A673 (cell line): ENCODE results near the gene HDAC7.
A peak's percentile ranks its signal among the peaks of the same experiment; 100 is the strongest.

Source experiments
- EZH2 ChIP-seq: fragments of 200-600 bp; sonication (generic); IDR thresholded peaks from 2 replicates; pipeline ENCODE4 v1.6.1; 2017; ENCODE audit warnings: borderline replicate concordance, low read depth, mild to moderate bottlenecking, mixed read lengths, antibody characterized with exemption, low read length; ENCODE audit not compliant: poor library complexity, severe bottlenecking
- TF ChIP-seq, protein P1 (sequence below): fragments of 300-800, 200-600 bp; sonication (generic); conservative IDR thresholded peaks from 2 replicates; pipeline ENCODE4 v1.5.1; 2017; ENCODE audit warnings: low read depth, mild to moderate bottlenecking, antibody characterized with exemption, low read length, moderate library complexity, mixed read lengths

DNA sequence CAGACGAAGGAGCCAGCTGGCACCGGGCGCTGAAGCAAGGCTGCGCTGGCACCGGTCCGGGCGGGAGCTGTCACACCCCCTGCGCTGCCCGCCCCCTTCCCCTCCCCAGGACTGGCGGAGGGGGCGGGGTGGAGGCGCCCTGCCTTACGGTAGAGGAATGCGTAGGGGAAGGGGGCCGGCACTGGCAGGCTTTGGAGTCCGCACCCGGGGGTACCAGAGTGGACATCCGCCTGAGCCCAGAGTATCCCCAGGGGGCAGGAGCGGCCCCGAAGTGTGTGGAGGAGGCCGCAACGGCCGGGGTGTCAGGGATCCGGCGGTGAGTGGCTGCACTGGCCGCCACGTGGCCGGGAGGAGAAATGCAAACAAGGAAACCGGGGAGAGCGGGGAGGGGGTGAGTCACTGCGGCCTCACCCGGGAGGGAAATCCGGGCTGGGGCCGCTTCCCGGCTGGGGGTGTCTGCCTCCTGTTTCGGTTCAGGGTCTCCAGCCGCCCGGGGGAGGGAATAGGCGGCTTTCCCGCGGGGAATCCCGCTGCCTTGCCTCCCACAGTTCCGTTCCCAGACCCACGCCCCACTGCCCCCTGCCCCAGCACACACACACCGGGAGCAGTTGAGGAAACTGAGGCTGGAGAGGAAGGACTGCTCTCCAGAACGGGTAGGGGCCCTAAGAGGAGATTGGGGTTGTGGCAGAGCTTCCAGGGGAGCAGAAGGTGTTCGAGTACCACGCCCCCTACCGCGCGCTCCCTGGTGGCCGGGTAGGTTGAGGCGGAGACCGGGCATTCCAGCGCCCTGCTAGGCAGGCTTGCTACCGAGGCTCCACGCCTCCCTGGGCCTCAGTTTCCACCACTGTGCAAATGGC lies 60.6 kb downstream of the HDAC7 start, which contains the start of gene RAPGEF3:
- TF ChIP-seq, protein P1, sequence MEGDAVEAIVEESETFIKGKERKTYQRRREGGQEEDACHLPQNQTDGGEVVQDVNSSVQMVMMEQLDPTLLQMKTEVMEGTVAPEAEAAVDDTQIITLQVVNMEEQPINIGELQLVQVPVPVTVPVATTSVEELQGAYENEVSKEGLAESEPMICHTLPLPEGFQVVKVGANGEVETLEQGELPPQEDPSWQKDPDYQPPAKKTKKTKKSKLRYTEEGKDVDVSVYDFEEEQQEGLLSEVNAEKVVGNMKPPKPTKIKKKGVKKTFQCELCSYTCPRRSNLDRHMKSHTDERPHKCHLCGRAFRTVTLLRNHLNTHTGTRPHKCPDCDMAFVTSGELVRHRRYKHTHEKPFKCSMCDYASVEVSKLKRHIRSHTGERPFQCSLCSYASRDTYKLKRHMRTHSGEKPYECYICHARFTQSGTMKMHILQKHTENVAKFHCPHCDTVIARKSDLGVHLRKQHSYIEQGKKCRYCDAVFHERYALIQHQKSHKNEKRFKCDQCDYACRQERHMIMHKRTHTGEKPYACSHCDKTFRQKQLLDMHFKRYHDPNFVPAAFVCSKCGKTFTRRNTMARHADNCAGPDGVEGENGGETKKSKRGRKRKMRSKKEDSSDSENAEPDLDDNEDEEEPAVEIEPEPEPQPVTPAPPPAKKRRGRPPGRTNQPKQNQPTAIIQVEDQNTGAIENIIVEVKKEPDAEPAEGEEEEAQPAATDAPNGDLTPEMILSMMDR, result peak; percentile 60
- TF ChIP-seq EZH2, result no peak
